DND-41 (cell line): ENCODE measurements around the gene SDHAF4.

Experiments
- ATAC-seq: fragments of 200-7000 bp; cut with Tn5 transposase; 3 replicates; pipeline ENCODE4 v1.9.1; 2021; ENCODE audit warnings: low read depth; ENCODE audit not compliant: insufficient read depth
- DNase-seq: peaks from one replicate; pipeline ENCODE4 v3.0.0-alpha.2; 2020
- H2AFZ ChIP-seq: 2 replicates; pipeline ENCODE4 v1.6.0; 2012; ENCODE audit warnings: low read depth, low read length
- H3K27ac ChIP-seq: 2 replicates; pipeline ENCODE4 v1.5.1; 2012; ENCODE audit warnings: low read length, inconsistent platforms
- H3K27me3 ChIP-seq: fragments of 200-600 bp; sonication (generic); 2 replicates; pipeline ENCODE4 v1.6.0; 2012; ENCODE audit warnings: low read length, mild to moderate bottlenecking, inconsistent platforms; ENCODE audit not compliant: insufficient read depth, poor library complexity
- H3K36me3 ChIP-seq: 2 replicates; pipeline ENCODE4 v1.5.1; 2012; ENCODE audit warnings: low read length, inconsistent platforms; ENCODE audit not compliant: insufficient read depth
- H3K4me1 ChIP-seq: 2 replicates; pipeline ENCODE4 v1.5.1; 2012; ENCODE audit warnings: mild to moderate bottlenecking, low read length; ENCODE audit not compliant: insufficient read depth
- H3K4me2 ChIP-seq: 2 replicates; pipeline ENCODE4 v1.6.0; 2012; ENCODE audit warnings: mild to moderate bottlenecking, moderate library complexity, low read length, inconsistent platforms; ENCODE audit not compliant: insufficient read depth
- H3K4me3 ChIP-seq, 2 experiments: fragments of 200-600 bp in 1 of 2; shearing (Covaris generic) in 1 of 2; 2 replicates each; pipeline ENCODE4 v1.5.1; 2012 to 2016; ENCODE audit warnings: inconsistent platforms in 2 of 2, low read length in 2 of 2, mild to moderate bottlenecking in 2 of 2, low read depth in 1 of 2, moderate library complexity in 1 of 2
- H3K79me2 ChIP-seq: 2 replicates; pipeline ENCODE4 v1.6.0; 2012; ENCODE audit warnings: low read length, inconsistent platforms; ENCODE audit not compliant: insufficient read depth
- H3K9ac ChIP-seq: 2 replicates; pipeline ENCODE4 v1.6.0; 2012; ENCODE audit warnings: low read depth, mild to moderate bottlenecking, inconsistent platforms, low read length, moderate library complexity
- H3K9me3 ChIP-seq: 2 replicates; pipeline ENCODE4 v1.5.1; 2012; ENCODE audit warnings: low read length, moderate library complexity, mild to moderate bottlenecking, inconsistent platforms; ENCODE audit not compliant: insufficient read depth, severe bottlenecking
- H4K20me1 ChIP-seq: 2 replicates; pipeline ENCODE4 v1.6.0; 2012; ENCODE audit warnings: low read length; ENCODE audit not compliant: insufficient read depth
- EZH2 ChIP-seq: IDR thresholded peaks from 3 replicates; pipeline ENCODE4 v1.6.1; 2012; ENCODE audit warnings: borderline replicate concordance, low read depth, mild to moderate bottlenecking, moderate library complexity, low read length, inconsistent platforms; ENCODE audit not compliant: severe bottlenecking
- TF ChIP-seq, protein P1 (sequence below): IDR thresholded peaks from 2 replicates; pipeline ENCODE4 v1.5.1; 2012; ENCODE audit warnings: borderline replicate concordance, low read length, moderate library complexity, mild to moderate bottlenecking; ENCODE audit not compliant: poor library complexity, severe bottlenecking; ENCODE audit errors: extremely low read depth

SDHAF4 gene

GRCh38 chr6:70524721-70525286 is 41.9 kb upstream of the SDHAF4 start:
- no peaks in the 10 kb centered on the region for H3K4me1 ChIP-seq
- no peaks in the 10 kb centered on the region for H3K27me3 ChIP-seq
- no peak for DNase-seq
- H3K4me3 ChIP-seq = no peak overlapping the region
- no peaks in the 10 kb centered on the region for H3K9me3 ChIP-seq
- H3K79me2 ChIP-seq = no peaks in the 10 kb centered on the region
- TF ChIP-seq, protein P1, sequence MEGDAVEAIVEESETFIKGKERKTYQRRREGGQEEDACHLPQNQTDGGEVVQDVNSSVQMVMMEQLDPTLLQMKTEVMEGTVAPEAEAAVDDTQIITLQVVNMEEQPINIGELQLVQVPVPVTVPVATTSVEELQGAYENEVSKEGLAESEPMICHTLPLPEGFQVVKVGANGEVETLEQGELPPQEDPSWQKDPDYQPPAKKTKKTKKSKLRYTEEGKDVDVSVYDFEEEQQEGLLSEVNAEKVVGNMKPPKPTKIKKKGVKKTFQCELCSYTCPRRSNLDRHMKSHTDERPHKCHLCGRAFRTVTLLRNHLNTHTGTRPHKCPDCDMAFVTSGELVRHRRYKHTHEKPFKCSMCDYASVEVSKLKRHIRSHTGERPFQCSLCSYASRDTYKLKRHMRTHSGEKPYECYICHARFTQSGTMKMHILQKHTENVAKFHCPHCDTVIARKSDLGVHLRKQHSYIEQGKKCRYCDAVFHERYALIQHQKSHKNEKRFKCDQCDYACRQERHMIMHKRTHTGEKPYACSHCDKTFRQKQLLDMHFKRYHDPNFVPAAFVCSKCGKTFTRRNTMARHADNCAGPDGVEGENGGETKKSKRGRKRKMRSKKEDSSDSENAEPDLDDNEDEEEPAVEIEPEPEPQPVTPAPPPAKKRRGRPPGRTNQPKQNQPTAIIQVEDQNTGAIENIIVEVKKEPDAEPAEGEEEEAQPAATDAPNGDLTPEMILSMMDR = no peak
- no peak for TF ChIP-seq EZH2
- no peaks in the 10 kb centered on the region for H4K20me1 ChIP-seq
- no peak overlapping the region for H3K4me2 ChIP-seq
- no peak for ATAC-seq
- H3K9ac ChIP-seq = no peak overlapping the region
- H3K36me3 ChIP-seq = no peaks in the 10 kb centered on the region
- no peak overlapping the region for H3K27ac ChIP-seq
- no peak overlapping the region for H2AFZ ChIP-seq

DNA sequence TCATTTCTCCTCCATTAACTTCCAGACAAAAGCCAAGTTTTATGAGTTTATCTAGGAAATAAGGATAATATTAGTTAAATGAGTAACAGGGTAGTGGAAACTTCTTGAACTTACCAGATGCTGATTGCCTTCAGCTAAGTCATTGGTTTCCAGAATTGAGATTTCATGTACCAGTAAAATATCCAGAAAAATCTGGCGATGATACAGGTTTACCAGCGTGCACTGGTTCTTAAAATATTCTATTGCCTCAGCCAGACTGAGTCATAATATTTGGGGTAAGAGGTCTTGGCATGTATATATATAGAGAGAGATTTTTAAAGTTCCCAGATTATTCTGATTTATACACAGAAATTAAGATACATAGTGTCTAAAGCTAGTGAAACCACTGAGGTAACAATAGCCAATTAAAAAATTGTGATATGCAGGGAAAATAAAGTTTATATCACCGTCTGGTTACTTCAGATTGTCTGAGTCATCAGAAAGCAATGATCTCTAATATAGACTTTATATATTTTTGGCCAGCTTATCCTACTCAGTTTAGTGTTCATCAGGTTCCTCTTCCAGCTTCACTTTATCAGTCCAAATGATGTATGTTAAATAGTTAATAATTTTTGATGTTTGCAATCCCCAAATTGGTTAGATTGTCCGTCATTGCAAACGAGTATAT is 39.5 kb upstream of the SDHAF4 start:
- Histone ChIP-seq H2AFZ (no peak overlapping the region), H3K4me3 (no peak overlapping the region), H4K20me1 (no peaks in the 10 kb centered on the region), H3K4me2 (no peak overlapping the region), H3K9me3 (no peaks in the 10 kb centered on the region), H3K36me3 (no peaks in the 10 kb centered on the region), H3K27me3 (no peaks in the 10 kb centered on the region), H3K4me1 (no peaks in the 10 kb centered on the region), H3K27ac (no peak overlapping the region), H3K79me2 (no peaks in the 10 kb centered on the region), H3K9ac (no peak overlapping the region)
- no peak for TF ChIP-seq EZH2
- TF ChIP-seq, protein P1 = no peak
- ATAC-seq (no peak), DNase-seq (no peak)

DNA sequence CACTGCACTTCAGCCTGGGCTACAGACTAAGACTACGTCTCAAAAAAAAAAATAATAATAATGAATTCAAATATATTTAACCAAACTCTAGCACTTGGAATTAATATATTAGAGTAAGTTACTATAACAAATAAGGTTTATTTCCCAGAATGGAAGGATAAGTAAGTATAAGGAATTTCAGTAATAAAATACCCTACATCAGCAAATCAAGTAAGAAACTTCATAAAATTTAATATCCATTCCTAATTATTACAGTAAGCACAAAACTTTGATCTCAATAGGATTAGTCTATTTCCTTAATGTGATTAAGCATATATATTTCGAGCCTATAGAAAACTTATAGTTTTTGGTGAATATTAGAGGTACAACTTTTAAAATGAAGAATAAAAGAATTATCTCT is 36.7 kb upstream of the SDHAF4 start:
- Histone ChIP-seq H3K9me3 (no peaks in the 10 kb centered on the region), H3K4me3 (no peak overlapping the region), H3K36me3 (no peaks in the 10 kb centered on the region), H2AFZ (no peak overlapping the region), H3K79me2 (no peaks in the 10 kb centered on the region), H3K4me2 (no peak overlapping the region), H3K4me1 (no peaks in the 10 kb centered on the region), H3K9ac (no peak overlapping the region), H3K27ac (no peak overlapping the region), H3K27me3 (no peaks in the 10 kb centered on the region), H4K20me1 (no peaks in the 10 kb centered on the region)
- DNase-seq (no peak), ATAC-seq (no peak)
- TF ChIP-seq, protein P1 = no peak
- no peak for TF ChIP-seq EZH2
